CD4-positive, alpha-beta T cell (primary cell): Measurements from ENCODE around the gene ZNF492. TPM values are rescaled to one million over a fixed set of nuclear protein-coding genes. Genes with fewer than 3 reads are reported as not detected.
A peak's percentile ranks its signal among the peaks of the same experiment; 100 is the strongest.
"Not testable (repeated sequence)": the region's sequence is repeated elsewhere in the genome, so short reads cannot be mapped to it uniquely, and the experiment has no call there.

Source experiments
- ATAC-seq: fragments of 200-7000 bp; cut with Tn5 transposase; one replicate; pipeline ENCODE4 v1.10.0; 2022; ENCODE audit warnings: mild to moderate bottlenecking; ENCODE audit not compliant: poor library complexity
- CTCF ChIA-PET: fragments of 350-600 bp; sonication (Branson Sonifier 250); formaldehyde crosslinking; loops from one replicate; lab custom pipeline; 2021; ENCODE audit warnings: antibody characterized with exemption, inconsistent platforms; lab: Charles Lee
- POLR2A ChIA-PET: fragments of 350-600 bp; sonication (Branson Sonifier 250); formaldehyde crosslinking; loops from one replicate; lab custom pipeline; 2021; ENCODE audit warnings: antibody characterized with exemption, inconsistent platforms; lab: Charles Lee
- DNase-seq, 14 experiments: peaks; one replicate each; pipeline ENCODE4 v3.0.0-alpha.2; 2013 to 2020; ENCODE audit warnings: mixed read lengths in 2 of 14
- H3K27ac ChIP-seq, 2 donors: one replicate each; pipeline versions ENCODE4 v1.5.1 to v1.7.0; 2013; ENCODE audit warnings: low read length in 2 of 2, low read depth in 1 of 2, mild to moderate bottlenecking in 1 of 2
- H3K27me3 ChIP-seq, 2 experiments: 1 replicate in 1 of 2; 2 replicates in 1 of 2; pipeline versions ENCODE4 v1.6.1 to v1.7.0; 2013; ENCODE audit warnings: low read length in 2 of 2, control low read depth in 1 of 2, mild to moderate bottlenecking in 1 of 2, moderate library complexity in 1 of 2; ENCODE audit not compliant: insufficient read depth in 2 of 2, control insufficient read depth in 1 of 2
- H3K36me3 ChIP-seq: one replicate; pipeline ENCODE4 v1.6.1; 2013; ENCODE audit warnings: low read length, control low read depth; ENCODE audit not compliant: insufficient read depth
- H3K4me1 ChIP-seq: one replicate; pipeline ENCODE4 v1.6.1; 2013; ENCODE audit warnings: low read length, control low read depth; ENCODE audit not compliant: insufficient read depth
- H3K4me3 ChIP-seq: one replicate; pipeline ENCODE4 v1.5.1; 2013; ENCODE audit warnings: mild to moderate bottlenecking, low read length, moderate library complexity
- H3K9me3 ChIP-seq, 2 experiments: 1 replicate in 1 of 2; 2 replicates in 1 of 2; pipeline versions ENCODE4 v1.6.1 to v1.7.0; 2013; ENCODE audit warnings: low read length in 2 of 2, mild to moderate bottlenecking in 2 of 2, control low read depth in 1 of 2, moderate library complexity in 1 of 2; ENCODE audit not compliant: control insufficient read depth in 1 of 2, insufficient read depth in 1 of 2
- H3K27ac Mint-ChIP-seq: one replicate; pipeline ENCODE4 v1.8.0; 2020; ENCODE audit warnings: mixed read lengths
- H3K27me3 Mint-ChIP-seq: one replicate; pipeline ENCODE4 v1.8.0; 2021; ENCODE audit warnings: mixed read lengths
- H3K36me3 Mint-ChIP-seq: one replicate; pipeline ENCODE4 v1.8.0; 2021; ENCODE audit warnings: low read depth, mixed read lengths
- H3K4me1 Mint-ChIP-seq: one replicate; pipeline ENCODE4 v1.8.0; 2021; ENCODE audit warnings: low read depth, mixed read lengths
- H3K4me3 Mint-ChIP-seq: one replicate; pipeline ENCODE4 v1.8.0; 2020; ENCODE audit warnings: mild to moderate bottlenecking, mixed read lengths
- H3K9me3 Mint-ChIP-seq: one replicate; pipeline ENCODE4 v1.8.0; 2020; ENCODE audit warnings: mixed read lengths
- intact Hi-C, 2 experiments: fragments of 100-400 bp; cut with DNase I in 1 of 2; cut with micrococcal nuclease in 1 of 2; formaldehyde crosslinking; loops; one replicate each; pipeline versions ENCODE4 v1.15.1 to v1.9.0; 2023 to 2025; cut with DNase I, micrococcal nuclease
- polyA plus RNA-seq, 2 donors: library from polyadenylated mRNA; unstranded; fragments of 120-200 nt; gene quantifications; one replicate each; pipeline ENCODE4 v1.2.1, GENCODE V29; 2013
- total RNA-seq, 174 experiments: library from RNA in 2 of 174; stranded (reverse) in 2 of 174; gene quantifications; one replicate each; pipeline ENCODE4 v1.2.3 and lab custom pipeline; 2021 to 2026
- TF ChIP-seq, protein P1 (sequence below): fragments of 200-600 bp; IDR thresholded peaks from one replicate; pipeline ENCODE4 v1.8.0; 2022; ENCODE audit warnings: antibody characterized with exemption, mild to moderate bottlenecking

The ZNF492 gene
- total RNA-seq = 1 to 10 TPM; 1.1 to 1.2 TPM
- polyA plus RNA-seq (2013, experiment 1 of 2) = 0.18 TPM
- 0.33 TPM for polyA plus RNA-seq (2013, experiment 2 of 2)
- 0.34 to 12.9 (median 2.8) reads per million in 172 experiments for total RNA-seq (lab: John Stamatoyannopoulos, UW)

DNA sequence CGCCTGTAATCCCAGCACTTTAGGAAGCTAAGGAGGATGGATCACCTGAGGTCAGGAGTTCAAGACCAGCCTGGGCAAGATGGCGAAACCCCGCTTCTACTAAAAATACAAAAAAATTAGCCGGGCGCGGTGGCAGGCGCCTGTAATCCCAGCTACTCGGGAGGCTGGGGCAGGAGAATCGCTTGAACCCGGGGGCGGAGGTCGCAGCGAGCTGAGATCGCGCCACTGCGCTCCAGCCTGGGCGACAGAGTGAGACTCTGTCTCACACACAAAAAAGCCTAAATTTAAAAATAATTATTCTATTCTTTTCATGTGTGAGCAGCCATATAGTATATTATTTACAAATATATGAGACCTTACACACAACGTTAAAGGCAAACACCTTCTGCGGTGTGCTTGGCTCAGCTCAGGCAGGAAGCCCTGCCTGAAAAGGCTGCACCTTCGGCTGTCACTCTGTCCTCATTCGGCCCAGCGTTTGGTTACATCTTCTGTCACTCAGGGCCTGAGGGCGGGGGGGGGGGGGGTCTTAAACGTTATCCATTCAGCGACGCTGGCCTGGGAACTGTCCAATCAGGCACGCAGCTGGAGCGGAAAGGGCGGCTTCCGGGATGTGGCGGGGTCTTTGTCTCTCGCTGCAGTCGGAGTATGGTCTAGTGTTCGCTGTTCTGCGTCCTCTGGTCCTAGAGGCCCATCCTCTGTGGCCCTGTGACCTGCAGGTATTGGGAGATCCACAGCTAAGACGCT, at the start of gene ZNF492:
TSS of gene ZNF492 (plus strand) at position 619 of the 744 bp plus-strand sequence. CDS start 19,076 bp downstream, outside the sequence.
- H3K9me3 Mint-ChIP-seq, H3K4me1 ChIP-seq, CTCF ChIA-PET, H3K27me3 ChIP-seq, H3K36me3 ChIP-seq, H3K36me3 Mint-ChIP-seq, H3K27me3 Mint-ChIP-seq, H3K27ac ChIP-seq: not testable (repeated sequence)
- Histone ChIP-seq H3K4me3 (peak within 1 kb of the TSS; percentile 65), H3K9me3 (peaks cover 0 to 39% of the 10 kb centered on the region in 2 experiments)
- H3K27ac Mint-ChIP-seq = peak within 1 kb of the TSS; percentile 83
- H3K4me1 Mint-ChIP-seq = peaks cover 16% of the 10 kb centered on the region
- ATAC-seq (peak; percentile 96), DNase-seq (peak; percentile 65 to 87 (median 78))
- peak within 1 kb of the TSS; percentile 96 for H3K4me3 Mint-ChIP-seq
- POLR2A ChIA-PET = interaction anchor here (0.6 to 1.6 kb wide), 12 partner anchors 15 to 1978 kb away, joined by 3 to 13 read pairs (median 4); partner anchors contain the start of genes ZNF257, ZNF43, ZNF66 and ZNF681
- intact Hi-C loops = loop anchor here in 1 of 2 experiments (5.0 to 10.0 kb wide), 7 partner anchors 579 to 1979 kb away; partner anchors contain the start of genes ZNF257, ZNF726 and ZNF91

DNA sequence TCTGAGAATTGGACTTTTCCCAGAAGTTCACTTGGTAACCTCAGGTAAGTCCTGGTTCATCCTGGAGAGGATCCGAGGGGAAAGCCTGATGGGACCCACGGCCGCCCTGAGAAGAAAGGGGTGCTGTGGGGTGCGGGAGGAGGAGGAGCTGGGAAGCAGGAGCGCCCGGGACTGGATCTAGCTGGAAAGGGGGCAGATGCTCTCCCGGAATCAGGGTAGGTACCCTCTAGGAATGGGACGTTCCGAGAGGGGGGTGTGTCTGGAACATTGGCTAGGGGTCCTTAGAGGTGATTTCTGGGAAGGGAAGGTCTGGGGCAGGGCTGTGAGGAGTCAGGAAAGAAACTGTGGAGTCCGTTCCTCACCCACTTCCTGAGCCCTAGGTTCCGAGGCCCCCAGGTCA, 38.7 kb upstream of the ZNF492 start:
- H3K4me1 Mint-ChIP-seq = no peaks in the 10 kb centered on the region
- TF ChIP-seq, protein P1, sequence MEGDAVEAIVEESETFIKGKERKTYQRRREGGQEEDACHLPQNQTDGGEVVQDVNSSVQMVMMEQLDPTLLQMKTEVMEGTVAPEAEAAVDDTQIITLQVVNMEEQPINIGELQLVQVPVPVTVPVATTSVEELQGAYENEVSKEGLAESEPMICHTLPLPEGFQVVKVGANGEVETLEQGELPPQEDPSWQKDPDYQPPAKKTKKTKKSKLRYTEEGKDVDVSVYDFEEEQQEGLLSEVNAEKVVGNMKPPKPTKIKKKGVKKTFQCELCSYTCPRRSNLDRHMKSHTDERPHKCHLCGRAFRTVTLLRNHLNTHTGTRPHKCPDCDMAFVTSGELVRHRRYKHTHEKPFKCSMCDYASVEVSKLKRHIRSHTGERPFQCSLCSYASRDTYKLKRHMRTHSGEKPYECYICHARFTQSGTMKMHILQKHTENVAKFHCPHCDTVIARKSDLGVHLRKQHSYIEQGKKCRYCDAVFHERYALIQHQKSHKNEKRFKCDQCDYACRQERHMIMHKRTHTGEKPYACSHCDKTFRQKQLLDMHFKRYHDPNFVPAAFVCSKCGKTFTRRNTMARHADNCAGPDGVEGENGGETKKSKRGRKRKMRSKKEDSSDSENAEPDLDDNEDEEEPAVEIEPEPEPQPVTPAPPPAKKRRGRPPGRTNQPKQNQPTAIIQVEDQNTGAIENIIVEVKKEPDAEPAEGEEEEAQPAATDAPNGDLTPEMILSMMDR = no peak
- CTCF ChIA-PET = no interaction called here

DNA sequence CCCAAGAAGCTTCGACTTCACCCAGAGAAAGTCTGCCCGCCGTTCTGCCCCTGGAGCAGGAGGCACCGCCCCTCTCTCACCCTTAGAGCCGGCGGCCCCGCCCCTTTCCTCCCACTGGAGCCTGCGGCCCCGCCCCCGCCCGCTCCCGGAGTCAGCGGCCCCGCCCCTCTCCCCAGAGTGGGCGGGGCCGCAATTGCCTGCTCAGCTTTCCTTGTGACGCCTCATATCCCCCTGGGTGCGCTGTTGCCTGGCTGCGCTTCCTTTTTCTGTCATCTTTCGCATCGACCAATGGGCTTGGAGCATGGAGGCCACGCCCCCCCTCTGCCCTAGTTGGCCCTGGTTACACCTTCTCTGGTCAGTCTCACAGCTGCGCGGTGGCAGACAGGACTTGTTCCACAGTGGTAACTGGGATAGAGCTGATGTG, 38.2 kb upstream of the ZNF492 start:
- H3K4me1 Mint-ChIP-seq = no peaks in the 10 kb centered on the region
- DNase-seq (no peak), ATAC-seq (peak; percentile 48)
- no peaks in the 10 kb centered on the region for H3K4me1 ChIP-seq
- TF ChIP-seq, protein P1 = no peak
- ChIA-PET POLR2A (no interaction called here), CTCF (no interaction called here)
- no peak overlapping the region for H3K4me3 Mint-ChIP-seq
- no peak overlapping the region for H3K27ac Mint-ChIP-seq
- peaks cover 15% of the 10 kb centered on the region for H3K27me3 Mint-ChIP-seq
- no peaks in the 10 kb centered on the region for H3K36me3 Mint-ChIP-seq
- peaks cover 0 to 2% of the 10 kb centered on the region in 2 experiments for H3K27me3 ChIP-seq
- intact Hi-C loops = no loop called here
- peaks cover 11% of the 10 kb centered on the region for H3K9me3 Mint-ChIP-seq
- H3K36me3 ChIP-seq = no peaks in the 10 kb centered on the region
- H3K27ac ChIP-seq = no peak overlapping the region
- H3K4me3 ChIP-seq = no peak overlapping the region
- H3K9me3 ChIP-seq = peaks cover 10 to 50% of the 10 kb centered on the region in 2 experiments

More for the DNA sequence above, 38.7 kb upstream of the ZNF492 start:
- H3K9me3 ChIP-seq = peaks cover 10 to 45% of the 10 kb centered on the region in 2 experiments
- H3K4me3 ChIP-seq = no peak overlapping the region
- no peak overlapping the region for H3K27ac ChIP-seq
- no peaks in the 10 kb centered on the region for H3K4me1 ChIP-seq
- no peak overlapping the region for H3K27ac Mint-ChIP-seq
- no peak for ATAC-seq
- peaks cover 11% of the 10 kb centered on the region for H3K9me3 Mint-ChIP-seq
- peaks cover 0 to 2% of the 10 kb centered on the region in 2 experiments for H3K27me3 ChIP-seq
- no peaks in the 10 kb centered on the region for H3K36me3 ChIP-seq
- intact Hi-C loops = no loop called here
- no peaks in the 10 kb centered on the region for H3K36me3 Mint-ChIP-seq
- POLR2A ChIA-PET = no interaction called here
- H3K27me3 Mint-ChIP-seq = peaks cover 15% of the 10 kb centered on the region
- no peak overlapping the region for H3K4me3 Mint-ChIP-seq
- no peak for DNase-seq
